ENCODE results near the gene MARCHF3. TPM values are rescaled to one million over a fixed set of nuclear protein-coding genes. Genes with fewer than 3 reads are reported as not detected.

The MARCHF3 gene
- total and polyA plus RNA-seq, 2 donors (not counting 3 experiments of a cell fraction or from before 2014, with no cell fraction given), result 31.9 to 35.0 TPM

DNA sequence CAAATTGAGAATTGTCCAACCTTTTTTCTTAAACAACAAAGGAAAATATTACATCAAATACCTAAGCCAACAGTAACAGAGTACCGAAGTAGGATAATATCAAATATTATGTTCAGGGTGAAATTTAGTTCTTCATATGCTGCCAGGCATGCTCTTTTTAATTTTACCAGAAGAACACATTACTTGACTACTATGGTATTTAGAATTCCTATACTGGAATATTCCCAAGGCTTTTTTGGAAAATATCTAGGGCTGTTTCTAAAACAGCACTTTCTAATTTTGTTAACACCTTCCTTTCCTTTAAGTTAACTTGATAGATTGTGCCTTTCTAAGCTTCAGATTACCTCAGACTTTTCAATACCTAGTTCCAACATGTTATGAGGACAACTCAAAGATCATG, 48.7 kb downstream of the MARCHF3 start:
- intact Hi-C loops (cut with micrococcal nuclease), result no loop called here

More for the DNA sequence above, 48.7 kb downstream of the MARCHF3 start:
- Histone ChIP-seq H3K27ac (ENCODE audit: insufficient read depth, low read depth, low read length) (no peak overlapping the region), H3K9me1 (replicated peaks; ENCODE audit: control insufficient read depth, extremely low read depth, insufficient read depth, low read length) (no peaks in the 10 kb centered on the region), H3K9me3 (replicated peaks; ENCODE audit: control insufficient read depth, insufficient read depth, low read length) (no peaks in the 10 kb centered on the region), H3K4me1 (ENCODE audit: control insufficient read depth, extremely low read depth, insufficient read depth, low read length) (no peaks in the 10 kb centered on the region), H2AFZ (ENCODE audit: low read depth, low read length) (no peak overlapping the region), H4K20me1 (replicated peaks; ENCODE audit: control insufficient read depth, extremely low read depth, insufficient read depth, low read length) (no peaks in the 10 kb centered on the region), H3K4me2 (ENCODE audit: insufficient read depth, low read length) (no peak overlapping the region), H3K79me2 (ENCODE audit: control insufficient read depth, insufficient read depth, low read length) (peaks cover 67% of the 10 kb centered on the region), H3K4me3 (replicated peaks in 1 of 3; ENCODE audit: insufficient read depth in 1 of 3, low read depth in 1 of 3, low read length in 3 of 3) (no peak overlapping the region), H3K36me3 (ENCODE audit: control insufficient read depth in 2 of 2, extremely low read depth in 1 of 2, insufficient read depth in 2 of 2, low read length in 2 of 2) (no peaks in the 10 kb centered on the region), H3K9ac (replicated peaks; ENCODE audit: extremely low read depth, insufficient read depth, low read length) (no peak overlapping the region), H3K27me3 (ENCODE audit: control insufficient read depth in 2 of 2, insufficient read depth in 2 of 2, low read length in 2 of 2) (no peaks in the 10 kb centered on the region)
- DNase-seq (ENCODE audit: low read depth, low spot score) (no peak), FAIRE-seq (no peak)
- no TSS peak for BruUV-seq (replicated peaks)
- TF ChIP-seq FOS (IDR thresholded peaks at IDR 0.05; ENCODE audit: borderline replicate concordance, insufficient read depth, low read length) (no peak), MYC (IDR thresholded peaks at IDR 0.05; ENCODE audit: low read depth, low read length) (no peak), POLR2A (IDR thresholded peaks at IDR 0.05; ENCODE audit: low read depth, low read length) (no peak), JUN (IDR thresholded peaks at IDR 0.05; ENCODE audit: borderline replicate concordance, insufficient read depth, insufficient read length, low read depth) (no peak), POLR2AphosphoS5 (IDR thresholded peaks at IDR 0.05; ENCODE audit: insufficient read depth, low read depth, low read length) (no peak), EZH2 (IDR thresholded peaks at IDR 0.05; ENCODE audit: borderline replicate concordance, low read depth, low read length, severe bottlenecking) (no peak), GATA2 (IDR thresholded peaks at IDR 0.05; ENCODE audit: insufficient read depth, insufficient read length, low read depth, low read length) (no peak)
- TF ChIP-seq, protein P1, sequence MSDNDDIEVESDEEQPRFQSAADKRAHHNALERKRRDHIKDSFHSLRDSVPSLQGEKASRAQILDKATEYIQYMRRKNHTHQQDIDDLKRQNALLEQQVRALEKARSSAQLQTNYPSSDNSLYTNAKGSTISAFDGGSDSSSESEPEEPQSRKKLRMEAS (IDR thresholded peaks at IDR 0.05; ENCODE audit: insufficient read depth, insufficient read length), result no peak
- TF ChIP-seq, protein P2, sequence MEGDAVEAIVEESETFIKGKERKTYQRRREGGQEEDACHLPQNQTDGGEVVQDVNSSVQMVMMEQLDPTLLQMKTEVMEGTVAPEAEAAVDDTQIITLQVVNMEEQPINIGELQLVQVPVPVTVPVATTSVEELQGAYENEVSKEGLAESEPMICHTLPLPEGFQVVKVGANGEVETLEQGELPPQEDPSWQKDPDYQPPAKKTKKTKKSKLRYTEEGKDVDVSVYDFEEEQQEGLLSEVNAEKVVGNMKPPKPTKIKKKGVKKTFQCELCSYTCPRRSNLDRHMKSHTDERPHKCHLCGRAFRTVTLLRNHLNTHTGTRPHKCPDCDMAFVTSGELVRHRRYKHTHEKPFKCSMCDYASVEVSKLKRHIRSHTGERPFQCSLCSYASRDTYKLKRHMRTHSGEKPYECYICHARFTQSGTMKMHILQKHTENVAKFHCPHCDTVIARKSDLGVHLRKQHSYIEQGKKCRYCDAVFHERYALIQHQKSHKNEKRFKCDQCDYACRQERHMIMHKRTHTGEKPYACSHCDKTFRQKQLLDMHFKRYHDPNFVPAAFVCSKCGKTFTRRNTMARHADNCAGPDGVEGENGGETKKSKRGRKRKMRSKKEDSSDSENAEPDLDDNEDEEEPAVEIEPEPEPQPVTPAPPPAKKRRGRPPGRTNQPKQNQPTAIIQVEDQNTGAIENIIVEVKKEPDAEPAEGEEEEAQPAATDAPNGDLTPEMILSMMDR (IDR thresholded peaks at IDR 0.05; ENCODE audit: extremely low read depth in 1 of 2, insufficient read depth in 1 of 2, low read depth in 1 of 2, low read length in 2 of 2), result no peak
- ChIA-PET CTCF (interaction anchor here (0.9 to 1.2 kb wide), 2 partner anchors 17 to 25 kb away, joined by 3 read pairs; no protein-coding TSS in a partner anchor), POLR2A (no interaction called here)
- dilution Hi-C loops (cut with MboI; ENCODE audit: extremely low pct_ligation_motif_present, low sequenced_read_pairs), result no loop called here

All from endothelial cell of umbilical vein (primary cell).